Uterus (tissue), 2 donors: ENCODE data around the gene PTPRN2.

Experiments used
- POLR2A ChIP-seq, 2 donors: fragments of 450-650 bp; IDR thresholded peaks; one replicate each; pipeline ENCODE4 v1.6.1; 2016; ENCODE audit warnings: antibody characterized with exemption in 2 of 2, mild to moderate bottlenecking in 1 of 2, moderate library complexity in 1 of 2
- TF ChIP-seq, protein P1 (sequence below), 4 experiments: fragments of 200-600 bp in 2 of 4; fragments of 450-650 bp in 2 of 4; sonication (generic) in 2 of 4; IDR thresholded peaks; one replicate each; pipeline ENCODE4 v1.5.1; 2016 to 2019; ENCODE audit warnings: antibody characterized with exemption in 4 of 4, mild to moderate bottlenecking in 2 of 4, moderate library complexity in 1 of 4

DNA sequence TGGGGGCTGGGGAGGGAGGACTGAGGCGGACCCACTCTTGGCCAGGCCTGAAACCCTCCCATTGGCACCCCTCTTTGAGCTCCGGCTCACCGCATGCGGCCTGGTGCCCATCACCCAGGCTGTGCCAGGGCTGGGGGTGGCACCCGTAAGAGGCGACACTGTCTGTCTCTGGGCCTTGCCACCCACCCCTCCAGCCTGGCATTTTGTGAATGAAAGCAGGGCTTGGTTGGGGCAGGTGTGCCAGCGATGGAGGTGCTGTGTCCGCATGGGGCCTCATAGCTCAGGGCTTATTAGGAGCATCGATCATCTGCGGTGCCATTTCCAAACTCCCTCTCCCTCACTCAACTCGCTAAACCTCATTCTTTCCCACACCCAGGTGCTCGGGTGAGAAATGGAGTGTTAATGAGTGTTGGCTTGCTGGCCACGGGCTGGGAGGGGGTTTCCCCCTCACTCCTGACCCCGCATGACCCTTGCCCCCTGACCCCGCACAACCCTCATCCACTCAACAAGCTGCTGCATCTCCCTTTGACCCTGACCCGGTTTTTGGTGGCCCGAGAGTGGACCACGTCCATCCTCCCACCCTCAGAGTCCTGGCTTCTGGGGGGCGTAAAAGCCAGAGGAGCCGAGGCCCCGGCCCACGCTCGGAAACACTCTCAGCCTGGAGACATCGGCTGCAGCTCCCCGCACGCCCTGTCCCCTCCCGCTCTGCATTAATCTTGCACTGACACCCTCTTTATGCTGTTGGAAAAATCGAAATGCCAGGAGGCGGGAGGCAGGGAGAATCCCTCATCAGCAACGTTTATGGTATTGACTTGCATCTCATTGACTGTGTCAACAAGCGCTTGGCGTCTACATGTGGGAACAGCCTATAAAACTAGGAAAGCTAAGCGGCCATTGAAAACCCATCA, 1089.6 kb downstream of the PTPRN2 start:
- TF ChIP-seq POLR2A (IDR thresholded peaks at IDR 0.05) = no peak
- TF ChIP-seq, protein P1, sequence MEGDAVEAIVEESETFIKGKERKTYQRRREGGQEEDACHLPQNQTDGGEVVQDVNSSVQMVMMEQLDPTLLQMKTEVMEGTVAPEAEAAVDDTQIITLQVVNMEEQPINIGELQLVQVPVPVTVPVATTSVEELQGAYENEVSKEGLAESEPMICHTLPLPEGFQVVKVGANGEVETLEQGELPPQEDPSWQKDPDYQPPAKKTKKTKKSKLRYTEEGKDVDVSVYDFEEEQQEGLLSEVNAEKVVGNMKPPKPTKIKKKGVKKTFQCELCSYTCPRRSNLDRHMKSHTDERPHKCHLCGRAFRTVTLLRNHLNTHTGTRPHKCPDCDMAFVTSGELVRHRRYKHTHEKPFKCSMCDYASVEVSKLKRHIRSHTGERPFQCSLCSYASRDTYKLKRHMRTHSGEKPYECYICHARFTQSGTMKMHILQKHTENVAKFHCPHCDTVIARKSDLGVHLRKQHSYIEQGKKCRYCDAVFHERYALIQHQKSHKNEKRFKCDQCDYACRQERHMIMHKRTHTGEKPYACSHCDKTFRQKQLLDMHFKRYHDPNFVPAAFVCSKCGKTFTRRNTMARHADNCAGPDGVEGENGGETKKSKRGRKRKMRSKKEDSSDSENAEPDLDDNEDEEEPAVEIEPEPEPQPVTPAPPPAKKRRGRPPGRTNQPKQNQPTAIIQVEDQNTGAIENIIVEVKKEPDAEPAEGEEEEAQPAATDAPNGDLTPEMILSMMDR (IDR thresholded peaks at IDR 0.05) = no peak
